Transverse colon (tissue), 4 donors: ENCODE measurements around the gene HAPLN1. TPM values are rescaled to one million over a fixed set of nuclear protein-coding genes. Genes with fewer than 3 reads are reported as not detected.

ENCODE experiments used
- DNase-seq: peaks from one replicate; pipeline ENCODE4 v3.0.0-alpha.2; 2019
- H3K27ac ChIP-seq, 4 donors: fragments of 200-600 bp; sonication (generic); 2 replicates each; pipeline ENCODE4 v1.5.1; 2016 to 2018; ENCODE audit warnings: inconsistent platforms in 4 of 4
- H3K27me3 ChIP-seq: fragments of 200-600 bp; sonication (generic); 2 replicates; pipeline ENCODE4 v1.5.1; 2017; ENCODE audit warnings: inconsistent platforms
- H3K36me3 ChIP-seq, 4 donors: fragments of 200-600 bp; sonication (generic); 2 replicates each; pipeline ENCODE4 v1.5.1; 2017 to 2019; ENCODE audit warnings: inconsistent platforms in 4 of 4
- H3K4me1 ChIP-seq, 4 donors: fragments of 200-600 bp; sonication (generic); 2 replicates each; pipeline ENCODE4 v1.5.1; 2017 to 2020; ENCODE audit warnings: inconsistent platforms in 4 of 4
- H3K4me3 ChIP-seq, 4 donors: fragments of 200-600 bp; sonication (generic); 1 replicate in 1 of 4; 2 replicates in 3 of 4; pipeline versions ENCODE4 v1.5.1 to v1.6.1; 2017 to 2019; ENCODE audit warnings: inconsistent platforms in 4 of 4
- H3K9me3 ChIP-seq, 2 donors: fragments of 200-600 bp; sonication (generic); 2 replicates each; pipeline ENCODE4 v1.5.1; 2017 to 2019; ENCODE audit warnings: inconsistent platforms in 2 of 2
- CTCF ChIP-seq, 5 experiments: fragments of 200-600 bp in 3 of 5; fragments of 450-650 bp in 2 of 5; sonication (generic) in 3 of 5; IDR thresholded peaks; 1 replicate in 2 of 5; 2 replicates in 3 of 5; pipeline ENCODE4 v1.5.1; 2016 to 2017; ENCODE audit warnings: antibody characterized with exemption in 5 of 5, inconsistent platforms in 3 of 5, mild to moderate bottlenecking in 2 of 5, moderate library complexity in 1 of 5
- EP300 ChIP-seq: sonication (generic); formaldehyde crosslinking; IDR thresholded peaks from one replicate; pipeline ENCODE4 v1.6.1; 2017; ENCODE audit warnings: antibody characterized with exemption, low read depth
- POLR2A ChIP-seq: fragments of 450-650 bp; IDR thresholded peaks from one replicate; pipeline ENCODE4 v1.6.1; 2016; ENCODE audit warnings: antibody characterized with exemption, mild to moderate bottlenecking, moderate library complexity
- POLR2AphosphoS5 ChIP-seq, 3 donors: sonication (generic); formaldehyde crosslinking; IDR thresholded peaks; one replicate each; pipeline ENCODE4 v1.6.1; 2016; ENCODE audit warnings: antibody characterized with exemption in 3 of 3
- WGBS, 2 donors: methylation state at CpG; one replicate each; pipeline ENCODE4 v1.1.5; 2018; ENCODE audit warnings: low coverage in 1 of 2; 5-methylcytosine and 5-hydroxymethylcytosine counted together
- in situ Hi-C, 4 donors: fragments of 200-750 bp; cut with MboI; loops; one replicate each; pipeline versions ENCODE4 v1.15.0 to v1.15.1; 2017; ENCODE audit warnings: low sequenced_read_pairs in 3 of 4, low pct_ligation_motif_present in 1 of 4, low pct_unique_long_range_greater_than_20kb in 1 of 4
- intact Hi-C: fragments of 100-400 bp; cut with DNase I; formaldehyde crosslinking; loops from one replicate; pipeline ENCODE4 v1.15.1; 2023; ENCODE audit warnings: low total_unique reads
- total RNA-seq, 4 donors: library from RNA; depleted of rRNA; stranded (reverse); fragments of >200 nt; gene quantifications; one replicate each; pipeline ENCODE4 v1.1.0, GENCODE V29; 2016

HAPLN1 gene
- total RNA-seq, 4 donors from 2014 or later = 0.48 to 3.1 TPM; not detected in 2

GRCh38 chr5:83688281-83688680 lies 32.4 kb downstream of the HAPLN1 start:
- DNase-seq = no peak
- TF ChIP-seq POLR2AphosphoS5 (IDR thresholded peaks at IDR 0.05) (no peak), POLR2A (no peak)
- intact Hi-C loops = no loop called here
- no peaks in the 10 kb centered on the region for H3K9me3 ChIP-seq
- 83 to 84% methylated on average over 4 of the region's 4 CpGs for WGBS, 2 donors
- H3K27me3 ChIP-seq = no peaks in the 10 kb centered on the region
- H3K27ac ChIP-seq = no peak overlapping the region
- H3K4me3 ChIP-seq = no peak overlapping the region
- in situ Hi-C loops = no loop called here
- no peaks in the 10 kb centered on the region for H3K4me1 ChIP-seq
- H3K36me3 ChIP-seq = no peaks in the 10 kb centered on the region

GRCh38 chr5:83687124-83687619 lies 33.5 kb downstream of the HAPLN1 start:
- DNase-seq = no peak
- no peaks in the 10 kb centered on the region for H3K27me3 ChIP-seq
- WGBS, 2 donors = 58 to 75% methylated on average over 2 of the region's 2 CpGs
- H3K9me3 ChIP-seq = no peaks in the 10 kb centered on the region
- no peak for TF ChIP-seq POLR2A
- TF ChIP-seq CTCF (IDR thresholded peaks at IDR 0.05) = no peak
- no peak for TF ChIP-seq EP300
- TF ChIP-seq POLR2AphosphoS5 (IDR thresholded peaks at IDR 0.05) = no peak
- in situ Hi-C loops = no loop called here
- H3K27ac ChIP-seq = no peak overlapping the region
- H3K36me3 ChIP-seq = no peaks in the 10 kb centered on the region
- H3K4me3 ChIP-seq = no peak overlapping the region
- intact Hi-C loops = no loop called here
- H3K4me1 ChIP-seq = no peaks in the 10 kb centered on the region

GRCh38 chr5:83686251-83686650 lies 34.4 kb downstream of the HAPLN1 start:
- no peaks in the 10 kb centered on the region for H3K27me3 ChIP-seq
- in situ Hi-C loops = no loop called here
- TF ChIP-seq EP300 (no peak), POLR2AphosphoS5 (IDR thresholded peaks at IDR 0.05) (no peak), CTCF (IDR thresholded peaks at IDR 0.05) (no peak), POLR2A (no peak)
- 70 to 83% methylated on average over 2 of the region's 2 CpGs for WGBS, 2 donors
- no peaks in the 10 kb centered on the region for H3K9me3 ChIP-seq
- intact Hi-C loops = no loop called here
- H3K4me1 ChIP-seq = no peaks in the 10 kb centered on the region
- no peak overlapping the region for H3K4me3 ChIP-seq
- H3K36me3 ChIP-seq = no peaks in the 10 kb centered on the region
- no peak overlapping the region for H3K27ac ChIP-seq
- no peak for DNase-seq

GRCh38 chr5:83683836-83684235 lies 36.8 kb downstream of the HAPLN1 start:
- 73 to 100% methylated on average over 2 of the region's 2 CpGs for WGBS, 2 donors
- Histone ChIP-seq H3K27me3 (no peaks in the 10 kb centered on the region), H3K27ac (no peak overlapping the region), H3K4me3 (no peak overlapping the region), H3K4me1 (no peaks in the 10 kb centered on the region), H3K36me3 (no peaks in the 10 kb centered on the region), H3K9me3 (no peaks in the 10 kb centered on the region)
- intact Hi-C loops (no loop called here), in situ Hi-C loops (no loop called here)
- no peak for DNase-seq
- TF ChIP-seq POLR2A = no peak
- TF ChIP-seq CTCF (IDR thresholded peaks at IDR 0.05) = no peak
- no peak for TF ChIP-seq POLR2AphosphoS5 (IDR thresholded peaks at IDR 0.05)
- TF ChIP-seq EP300 = no peak

- Histone ChIP-seq H3K36me3 (no peaks in the 10 kb centered on the region), H3K4me3 (no peak overlapping the region), H3K4me1 (no peaks in the 10 kb centered on the region), H3K9me3 (no peaks in the 10 kb centered on the region), H3K27ac (no peak overlapping the region), H3K27me3 (no peaks in the 10 kb centered on the region)
- TF ChIP-seq POLR2AphosphoS5 (IDR thresholded peaks at IDR 0.05) (no peak), POLR2A (no peak), EP300 (no peak), CTCF (IDR thresholded peaks at IDR 0.05) (no peak)
- no peak for DNase-seq
- in situ Hi-C loops = no loop called here
- intact Hi-C loops = no loop called here
These were observed 48.0 kb downstream of the HAPLN1 start for GRCh38 chr5:83672646-83673045.
